Heart left ventricle (tissue), 16 donors: ENCODE data around the gene MYOCOS. TPM values are rescaled to one million over a fixed set of nuclear protein-coding genes. Genes with fewer than 3 reads are reported as not detected.

ENCODE experiments used
- ATAC-seq, 4 donors: fragments of 200-7000 bp; cut with Tn5 transposase; one replicate each; pipeline ENCODE4 v1.9.1; 2020 to 2022; ENCODE audit warnings: moderate library complexity in 4 of 4, mild to moderate bottlenecking in 3 of 4, moderate number of reproducible peaks in 1 of 4
- DNase-seq, 5 donors: peaks; one replicate each; pipeline ENCODE4 v3.0.0-alpha.2; 2020
- H3K27ac ChIP-seq, 12 donors: fragments of 200-600 bp; sonication (generic) in 4 of 12; one replicate each; pipeline versions ENCODE4 v1.5.0 to v1.8.0; 2016 to 2022; ENCODE audit warnings: mild to moderate bottlenecking in 2 of 12
- H3K27me3 ChIP-seq, 9 donors: fragments of 200-600 bp; sonication (generic) in 2 of 9; one replicate each; pipeline versions ENCODE4 v1.5.1 to v1.8.0; 2016 to 2022; ENCODE audit warnings: mild to moderate bottlenecking in 3 of 9
- H3K36me3 ChIP-seq, 9 donors: fragments of 200-600 bp; sonication (generic) in 2 of 9; one replicate each; pipeline versions ENCODE4 v1.5.0 to v1.8.0; 2018 to 2022; ENCODE audit warnings: mild to moderate bottlenecking in 2 of 9
- H3K4me1 ChIP-seq, 12 donors: fragments of 200-600 bp; sonication (generic) in 4 of 12; one replicate each; pipeline versions ENCODE4 v1.5.0 to v1.8.0; 2016 to 2022; ENCODE audit warnings: mild to moderate bottlenecking in 3 of 12
- H3K4me3 ChIP-seq, 12 donors: fragments of 200-600 bp; sonication (generic) in 4 of 12; one replicate each; pipeline versions ENCODE4 v1.5.0 to v1.8.0; 2017 to 2022; ENCODE audit warnings: mild to moderate bottlenecking in 9 of 12, moderate library complexity in 4 of 12
- H3K9me3 ChIP-seq, 12 donors: fragments of 200-600 bp; sonication (generic) in 4 of 12; one replicate each; pipeline versions ENCODE4 v1.5.0 to v1.8.0; 2016 to 2022; ENCODE audit warnings: mild to moderate bottlenecking in 1 of 12
- POLR2A ChIP-seq, 2 donors: fragments of 450-650 bp; IDR thresholded peaks; one replicate each; pipeline ENCODE4 v1.6.1; 2017; ENCODE audit warnings: antibody characterized with exemption in 2 of 2, mild to moderate bottlenecking in 2 of 2, moderate library complexity in 2 of 2
- WGBS, 4 donors: extraction: QIAGEN DNeasy Blood & Tissue Kit in 2 of 4; methylation state at CpG; one replicate each; pipeline versions ENCODE4 v1.1.5 to v1.1.7; 2013 to 2018; 5-methylcytosine and 5-hydroxymethylcytosine counted together
- intact Hi-C, 10 donors: fragments of 100-400 bp; cut with DNase I; formaldehyde crosslinking; loops; one replicate each; pipeline versions ENCODE4 v1.11.1 to v1.14.2; 2022
- polyA plus RNA-seq, 2 donors: library from polyadenylated mRNA; stranded (reverse); fragments of 200-250 nt; gene quantifications; one replicate each; pipeline ENCODE4 v1.2.3, GENCODE V29; 2013
- total RNA-seq, 9 donors: library from RNA; depleted of rRNA in 2 of 9; stranded (reverse); fragments of >200 nt in 2 of 9; fragmentation: NEBNext Ultra II Directional in 3 of 9; extraction: Animal tissue kit (Norgen Biotek cat#: 25700) in 3 of 9; gene quantifications; one replicate each; pipeline versions ENCODE4 v1.1.0 to v1.2.4, GENCODE V29; 2016 to 2023
- TF ChIP-seq, protein P1 (sequence below), 12 donors: fragments of 200-600 bp; sonication (generic) in 4 of 12; IDR thresholded peaks; one replicate each; pipeline versions ENCODE4 v1.5.0 to v1.8.0; 2018 to 2022; ENCODE audit warnings: antibody characterized with exemption in 12 of 12, mild to moderate bottlenecking in 5 of 12
- donor health status: ischemic (EF 13 %, LVEDD 7.1; RV severe dilation, severe dysfunction).
- donor health status: healthy with polysubstance abuse.
- donor health status: DM: no; HTN: yes; CAD: no.
- donor health status: DM: no; HTN: no; CAD: no.
- donor health status: ischemic (EF 25% LVEDD 6.9; RV normal size, moderate dysfunction).
- donor health status: ischemic (EF 25% LVEDD 5.7; RV mildly dilated, moderate dysfunction).
- donor health status: healthy.
- donor health status: DM: yes; HTN: yes; CAD: no.
- donor health status: ischemic (EF 35%, LVEDD 5.7; RV mildly dilated, moderate dysfunction).
- donor health status: nonischemic (EF 11% LVEDD 7.7; RV severe dilation, severe dysfunction).
- donor health status: DM: yes; HTN: yes; CAD: no.
- donor health status: PGD.
- donor health status: ischemic (EF 29% LVEDD 5.4; RV normal size, mild dysfunction).
- donor health status: nonischemic (EF 23%, LVEDD 6.1; RV moderate dilation, normal function).

Gene MYOCOS
- total and polyA plus RNA-seq, 11 donors, result not detected

DNA sequence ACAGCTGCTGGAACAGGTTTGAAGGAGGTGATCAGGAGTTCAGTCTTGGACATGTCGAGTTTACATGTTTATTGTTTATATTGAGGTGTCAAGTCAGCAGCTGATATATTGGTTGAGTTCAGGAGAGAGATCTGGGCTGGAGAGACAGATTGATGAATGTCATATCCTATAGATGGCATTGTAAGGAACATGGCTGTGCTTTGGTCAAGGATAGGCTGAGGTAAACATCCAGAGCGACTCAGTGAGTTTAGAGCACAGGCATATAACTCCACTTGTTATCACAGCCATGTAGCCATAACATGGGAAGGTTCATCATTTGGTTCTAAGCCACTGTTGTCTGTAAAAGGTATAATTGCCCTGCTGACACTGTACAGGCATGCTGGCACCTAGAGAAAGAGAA lies 5.5 kb upstream of the MYOCOS start:
- DNase-seq, result no peak
- no peak for ATAC-seq
- TF ChIP-seq POLR2A (IDR thresholded peaks at IDR 0.05), result no peak
- TF ChIP-seq, protein P1, sequence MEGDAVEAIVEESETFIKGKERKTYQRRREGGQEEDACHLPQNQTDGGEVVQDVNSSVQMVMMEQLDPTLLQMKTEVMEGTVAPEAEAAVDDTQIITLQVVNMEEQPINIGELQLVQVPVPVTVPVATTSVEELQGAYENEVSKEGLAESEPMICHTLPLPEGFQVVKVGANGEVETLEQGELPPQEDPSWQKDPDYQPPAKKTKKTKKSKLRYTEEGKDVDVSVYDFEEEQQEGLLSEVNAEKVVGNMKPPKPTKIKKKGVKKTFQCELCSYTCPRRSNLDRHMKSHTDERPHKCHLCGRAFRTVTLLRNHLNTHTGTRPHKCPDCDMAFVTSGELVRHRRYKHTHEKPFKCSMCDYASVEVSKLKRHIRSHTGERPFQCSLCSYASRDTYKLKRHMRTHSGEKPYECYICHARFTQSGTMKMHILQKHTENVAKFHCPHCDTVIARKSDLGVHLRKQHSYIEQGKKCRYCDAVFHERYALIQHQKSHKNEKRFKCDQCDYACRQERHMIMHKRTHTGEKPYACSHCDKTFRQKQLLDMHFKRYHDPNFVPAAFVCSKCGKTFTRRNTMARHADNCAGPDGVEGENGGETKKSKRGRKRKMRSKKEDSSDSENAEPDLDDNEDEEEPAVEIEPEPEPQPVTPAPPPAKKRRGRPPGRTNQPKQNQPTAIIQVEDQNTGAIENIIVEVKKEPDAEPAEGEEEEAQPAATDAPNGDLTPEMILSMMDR (IDR thresholded peaks at IDR 0.05), result no peak
- no peaks in the 10 kb centered on the region for H3K27me3 ChIP-seq
- intact Hi-C loops, result no loop called here
- H3K4me3 ChIP-seq, result no peak overlapping the region
- H3K27ac ChIP-seq, result no peak overlapping the region
- H3K4me1 ChIP-seq, result peaks cover 0 to 2% (median 0%) of the 10 kb centered on the region in 12 donors
- 83 to 92% (median 85%) methylated on average over 2 of the region's 2 CpGs for WGBS, 4 donors
- no peaks in the 10 kb centered on the region for H3K36me3 ChIP-seq
- H3K9me3 ChIP-seq, result no peaks in the 10 kb centered on the region

DNA sequence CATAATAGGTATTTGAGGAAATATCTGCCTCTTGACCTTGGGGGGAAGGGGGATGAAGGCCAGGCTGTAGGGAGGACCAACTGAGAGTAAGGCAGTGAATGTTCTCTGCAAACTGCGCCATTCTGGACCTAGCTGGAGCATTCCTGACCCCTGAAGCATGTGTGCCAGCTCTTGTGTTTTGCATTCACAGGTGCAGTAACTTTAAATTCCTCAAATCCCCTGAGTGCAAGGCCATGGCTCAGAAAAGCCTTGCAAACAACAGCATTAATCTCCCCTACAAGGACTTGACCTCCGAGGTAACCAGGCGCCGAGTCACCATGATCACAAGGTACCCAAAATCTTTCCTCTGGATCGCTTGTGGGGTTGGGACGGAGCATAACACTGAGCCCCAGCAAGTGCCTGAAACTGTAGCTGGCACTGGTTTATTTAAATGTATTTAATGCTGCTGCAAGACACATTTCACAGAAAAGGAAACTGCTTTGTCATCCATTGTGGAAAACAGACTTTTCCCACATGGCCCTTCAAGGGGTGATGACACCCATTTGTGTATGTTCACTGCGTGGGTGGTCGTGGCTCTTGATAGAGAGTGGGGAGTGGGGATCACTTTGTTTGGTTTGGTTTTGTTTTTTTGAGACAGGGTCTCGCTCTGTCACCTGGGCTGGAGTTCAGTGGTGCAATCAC lies 1.7 kb downstream of the MYOCOS start:
- TF ChIP-seq POLR2A (IDR thresholded peaks at IDR 0.05), result no peak
- TF ChIP-seq, protein P1 (IDR thresholded peaks at IDR 0.05), result no peak
- no peak overlapping the region for H3K4me3 ChIP-seq

DNA sequence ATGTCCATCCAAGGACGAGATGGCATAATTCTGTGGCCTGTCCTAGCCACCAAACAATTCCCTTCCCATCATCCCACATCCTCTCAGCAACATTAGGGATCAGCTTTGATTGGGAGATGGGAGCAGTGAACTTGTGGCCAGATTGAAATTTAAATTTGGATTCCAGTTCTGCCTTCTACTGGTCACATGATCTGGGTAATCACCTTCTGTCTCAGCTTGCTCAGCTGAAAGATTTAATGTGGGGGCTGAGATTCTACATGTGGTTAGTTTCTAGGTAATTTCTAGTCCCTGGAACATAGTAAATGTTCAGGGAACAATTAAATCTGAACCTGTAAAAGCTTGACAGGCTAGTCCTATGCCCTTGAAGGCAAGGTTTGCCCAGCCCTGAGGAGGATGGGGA lies 3.2 kb downstream of the MYOCOS start:
- WGBS, 4 donors, result 71 to 90% (median 84%) methylated on average over 1 of the region's 1 CpG
- TF ChIP-seq, protein P1 (IDR thresholded peaks at IDR 0.05), result no peak
- no peak for TF ChIP-seq POLR2A (IDR thresholded peaks at IDR 0.05)
- Histone ChIP-seq H3K9me3 (no peaks in the 10 kb centered on the region), H3K4me3 (no peak overlapping the region), H3K27me3 (no peaks in the 10 kb centered on the region), H3K4me1 (no peaks in the 10 kb centered on the region), H3K27ac (no peak overlapping the region), H3K36me3 (no peaks in the 10 kb centered on the region)
- no peak for DNase-seq
- ATAC-seq, result no peak
- intact Hi-C loops, result no loop called here

More for the DNA sequence above, 1.7 kb downstream of the MYOCOS start:
- intact Hi-C loops, result no loop called here
- no peaks in the 10 kb centered on the region for H3K27me3 ChIP-seq
- no peak overlapping the region for H3K27ac ChIP-seq
- WGBS, 4 donors, result 74 to 81% (median 79%) methylated on average over 9 of the region's 9 CpGs
- H3K9me3 ChIP-seq, result no peaks in the 10 kb centered on the region
- no peak for DNase-seq
- ATAC-seq, result no peak
- H3K36me3 ChIP-seq, result no peaks in the 10 kb centered on the region
- H3K4me1 ChIP-seq, result no peaks in the 10 kb centered on the region

DNA sequence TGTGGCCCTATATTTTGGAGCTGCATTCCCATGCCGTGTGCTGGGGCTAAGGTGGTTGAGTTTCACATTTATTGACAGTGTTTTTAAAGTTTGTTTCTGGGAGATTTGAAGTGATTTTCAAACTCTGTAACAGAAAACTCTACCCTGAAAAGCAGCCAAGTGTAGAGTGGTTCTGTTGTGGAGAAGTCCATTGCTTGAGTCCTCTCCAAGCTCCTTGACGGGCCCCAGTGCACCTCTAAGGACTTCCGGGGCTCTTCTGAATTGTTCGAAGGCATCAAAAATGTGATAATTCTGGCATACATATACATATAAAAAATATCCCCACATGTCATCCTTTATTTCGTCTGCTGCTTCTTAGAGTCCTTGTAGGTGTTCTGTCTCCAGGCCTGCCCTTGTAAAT lies 5.0 kb downstream of the MYOCOS start:
- intact Hi-C loops, result no loop called here
- Histone ChIP-seq H3K4me3 (no peak overlapping the region), H3K27ac (no peak overlapping the region), H3K27me3 (no peaks in the 10 kb centered on the region), H3K4me1 (no peaks in the 10 kb centered on the region), H3K36me3 (no peaks in the 10 kb centered on the region), H3K9me3 (peaks cover 0 to 5% (median 0%) of the 10 kb centered on the region in 12 donors)
- ATAC-seq, result no peak
- TF ChIP-seq POLR2A (IDR thresholded peaks at IDR 0.05), result no peak
- TF ChIP-seq, protein P1 (IDR thresholded peaks at IDR 0.05), result no peak
- no peak for DNase-seq
- WGBS, 4 donors, result 74 to 87% (median 78%) methylated on average over 5 of the region's 5 CpGs
